HFFc6 (cell line): Measurements from ENCODE around the gene PLCXD1. TPM values are rescaled to one million over a fixed set of nuclear protein-coding genes. Genes with fewer than 3 reads are reported as not detected.
"Not testable (repeated sequence)": the region's sequence is repeated elsewhere in the genome, so short reads cannot be mapped to it uniquely, and the experiment has no call there.

Source experiments
- DNase-seq: peaks from one replicate; pipeline ENCODE4 v3.0.0-alpha.2; 2018
- H3K27ac Mint-ChIP-seq: 2 replicates; pipeline ENCODE4 v1.8.0; 2020; ENCODE audit warnings: mild to moderate bottlenecking, mixed read lengths
- H3K27me3 Mint-ChIP-seq: 2 replicates; pipeline ENCODE4 v1.8.0; 2021; ENCODE audit warnings: mild to moderate bottlenecking, moderate library complexity, mixed read lengths; ENCODE audit not compliant: insufficient read depth
- H3K36me3 Mint-ChIP-seq: 2 replicates; pipeline ENCODE4 v1.8.0; 2021; ENCODE audit warnings: low read depth, mixed read lengths
- H3K4me1 Mint-ChIP-seq: 2 replicates; pipeline ENCODE4 v1.8.0; 2020; ENCODE audit warnings: low read depth, mixed read lengths
- H3K4me3 Mint-ChIP-seq: 2 replicates; pipeline ENCODE4 v1.8.0; 2020; ENCODE audit warnings: mild to moderate bottlenecking, moderate library complexity, mixed read lengths
- H3K9me3 Mint-ChIP-seq: 2 replicates; pipeline ENCODE4 v1.8.0; 2020; ENCODE audit warnings: mild to moderate bottlenecking, mixed read lengths
- total RNA-seq, 6 experiments: library from RNA; stranded (reverse); fragmentation: NEBNext Ultra II Directional; extraction: Animal tissue kit (Norgen Biotek cat#: 25700); gene quantifications; 2 replicates in 1 of 6; 3 replicates in 5 of 6; pipeline ENCODE4 v1.2.3, GENCODE V29; 2021
- TF ChIP-seq, protein P1 (sequence below): fragments of 200-600 bp; sonication (generic); IDR thresholded peaks from 2 replicates; pipeline ENCODE4 v1.5.0; 2021; ENCODE audit warnings: antibody characterized with exemption, mild to moderate bottlenecking

Gene PLCXD1
- total RNA-seq, 6 experiments from 2014 or later = 23.4 to 30.6 (median 25.0) TPM

DNA sequence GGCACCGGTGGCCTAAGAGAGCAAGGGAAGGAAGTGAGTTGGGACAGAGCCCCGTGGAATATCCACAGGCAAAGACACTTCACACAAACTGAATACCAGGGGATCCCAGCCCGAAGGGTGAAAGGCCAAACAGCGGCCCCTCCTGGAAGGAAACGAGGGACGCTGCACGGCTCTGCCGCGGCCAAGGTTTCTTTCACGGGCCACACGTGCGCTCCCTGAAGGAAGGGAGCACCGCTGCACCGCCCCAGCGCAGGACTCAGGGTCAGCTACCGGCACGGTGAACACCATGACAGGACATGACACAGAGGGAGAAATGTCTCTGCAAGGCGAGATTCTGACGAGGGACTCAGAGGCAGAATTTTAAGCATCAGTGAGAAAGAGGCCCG is 69.0 kb downstream of the PLCXD1 start:
- Mint-ChIP-seq H3K27ac (no peak overlapping the region), H3K27me3 (no peaks in the 10 kb centered on the region; the same call in 1 of the 2 replicates), H3K4me3 (no peak overlapping the region), H3K9me3 (no peaks in the 10 kb centered on the region), H3K36me3 (peaks cover 9% of the 10 kb centered on the region), H3K4me1 (no peaks in the 10 kb centered on the region)
- TF ChIP-seq, protein P1, sequence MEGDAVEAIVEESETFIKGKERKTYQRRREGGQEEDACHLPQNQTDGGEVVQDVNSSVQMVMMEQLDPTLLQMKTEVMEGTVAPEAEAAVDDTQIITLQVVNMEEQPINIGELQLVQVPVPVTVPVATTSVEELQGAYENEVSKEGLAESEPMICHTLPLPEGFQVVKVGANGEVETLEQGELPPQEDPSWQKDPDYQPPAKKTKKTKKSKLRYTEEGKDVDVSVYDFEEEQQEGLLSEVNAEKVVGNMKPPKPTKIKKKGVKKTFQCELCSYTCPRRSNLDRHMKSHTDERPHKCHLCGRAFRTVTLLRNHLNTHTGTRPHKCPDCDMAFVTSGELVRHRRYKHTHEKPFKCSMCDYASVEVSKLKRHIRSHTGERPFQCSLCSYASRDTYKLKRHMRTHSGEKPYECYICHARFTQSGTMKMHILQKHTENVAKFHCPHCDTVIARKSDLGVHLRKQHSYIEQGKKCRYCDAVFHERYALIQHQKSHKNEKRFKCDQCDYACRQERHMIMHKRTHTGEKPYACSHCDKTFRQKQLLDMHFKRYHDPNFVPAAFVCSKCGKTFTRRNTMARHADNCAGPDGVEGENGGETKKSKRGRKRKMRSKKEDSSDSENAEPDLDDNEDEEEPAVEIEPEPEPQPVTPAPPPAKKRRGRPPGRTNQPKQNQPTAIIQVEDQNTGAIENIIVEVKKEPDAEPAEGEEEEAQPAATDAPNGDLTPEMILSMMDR = no peak
- no peak for DNase-seq

- TF ChIP-seq, protein P1 = no peak
- no peak overlapping the region for H3K27ac Mint-ChIP-seq
Measured at GRCh38 chrX:350534-351323, 69.5 kb downstream of the PLCXD1 start.

GRCh38 chrX:351324-351641 is 70.1 kb downstream of the PLCXD1 start:
- not testable (repeated sequence) for DNase-seq, H3K27ac Mint-ChIP-seq, H3K27me3 Mint-ChIP-seq, H3K36me3 Mint-ChIP-seq, H3K4me1 Mint-ChIP-seq, H3K4me3 Mint-ChIP-seq, H3K9me3 Mint-ChIP-seq

More at GRCh38 chrX:350534-351323, 69.5 kb downstream of the PLCXD1 start:
- no peak for DNase-seq
- Mint-ChIP-seq H3K9me3 (no peaks in the 10 kb centered on the region), H3K27me3 (peaks cover 2% of the 10 kb centered on the region; the same call in 1 of the 2 replicates), H3K4me1 (no peaks in the 10 kb centered on the region; the same call in 1 of the 2 replicates), H3K36me3 (peaks cover 9% of the 10 kb centered on the region), H3K4me3 (no peak overlapping the region)

GRCh38 chrX:351736-352135 is 70.6 kb downstream of the PLCXD1 start:
- Mint-ChIP-seq H3K27me3 (peaks cover 2% of the 10 kb centered on the region; the same call in 1 of the 2 replicates), H3K4me1 (peaks cover 6% of the 10 kb centered on the region), H3K4me3 (no peak overlapping the region), H3K27ac (no peak overlapping the region), H3K9me3 (no peaks in the 10 kb centered on the region), H3K36me3 (peaks cover 9% of the 10 kb centered on the region)
- no peak for DNase-seq
- TF ChIP-seq, protein P1 = no peak

DNA sequence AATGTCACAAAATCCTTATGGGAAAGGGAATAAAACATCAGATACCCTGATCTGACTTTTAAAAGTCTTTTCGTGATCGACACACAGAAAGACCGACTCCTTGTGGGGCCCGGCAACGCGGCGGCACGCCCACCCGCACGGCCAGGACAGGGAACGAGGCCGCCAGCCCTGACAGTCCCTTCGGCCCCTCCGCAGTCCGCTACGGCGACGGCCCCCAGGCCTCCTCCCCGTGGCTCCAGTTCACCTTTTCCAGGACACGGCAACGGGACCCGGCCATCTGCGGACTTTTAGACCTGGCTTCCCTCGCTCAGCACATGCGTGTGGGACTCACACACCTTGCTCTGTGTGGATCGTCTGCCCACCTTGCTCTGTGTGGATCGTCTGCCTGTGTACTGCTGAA is 71.0 kb downstream of the PLCXD1 start:
- DNase-seq = no peak
- Mint-ChIP-seq H3K27me3 (peaks cover 2% of the 10 kb centered on the region; the same call in 1 of the 2 replicates), H3K9me3 (no peaks in the 10 kb centered on the region), H3K4me3 (no peak overlapping the region), H3K27ac (no peak overlapping the region), H3K36me3 (peaks cover 7% of the 10 kb centered on the region), H3K4me1 (peaks cover 10% of the 10 kb centered on the region)
- TF ChIP-seq, protein P1 = no peak

- TF ChIP-seq, protein P1 = no peak
- Mint-ChIP-seq H3K9me3 (peaks cover 4% of the 10 kb centered on the region; the same call in 1 of the 2 replicates), H3K27ac (no peak overlapping the region), H3K4me1 (peaks cover 16% of the 10 kb centered on the region), H3K4me3 (no peak overlapping the region), H3K27me3 (peaks cover 2% of the 10 kb centered on the region; the same call in 1 of the 2 replicates), H3K36me3 (peaks cover 12% of the 10 kb centered on the region)
- no peak for DNase-seq
Measured at GRCh38 chrX:352582-353314, 71.6 kb downstream of the PLCXD1 start.
